GM18508 (cell line): ENCODE results near the gene IL1RAPL2.
A peak's percentile ranks its signal among the peaks of the same experiment; 100 is the strongest.
"Not testable (repeated sequence)": the region's sequence is repeated elsewhere in the genome, so short reads cannot be mapped to it uniquely, and the experiment has no call there.

ENCODE experiments used
- ATAC-seq: cut with Tn5 transposase; IDR thresholded peaks from one replicate; pipeline ENCODE4 v1.9.1; 2021; ENCODE audit warnings: moderate number of reproducible peaks; ENCODE audit not compliant: insufficient read depth, unreplicated experiment

IL1RAPL2 gene

GRCh38 chrX:105006103-105006502 is 440.1 kb downstream of the IL1RAPL2 start:
- ATAC-seq = no peak

DNA sequence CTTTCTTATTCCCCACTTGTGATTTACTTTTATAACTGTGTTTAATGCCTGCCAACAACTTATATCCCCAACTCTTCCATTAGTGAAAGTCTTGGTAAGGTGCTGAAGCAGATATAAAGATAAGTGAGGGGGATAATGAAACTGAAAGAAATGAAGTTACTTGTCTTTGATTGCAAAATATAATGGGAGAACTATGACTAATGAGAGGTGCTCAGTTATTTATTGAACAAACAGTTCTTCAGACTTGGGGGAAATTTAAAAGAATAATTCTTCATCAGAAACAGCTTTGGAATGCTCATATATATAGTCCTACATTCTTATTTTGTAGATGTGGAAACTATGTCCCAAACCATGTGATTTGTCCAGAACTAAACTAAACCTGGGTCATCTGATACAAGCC is 441.0 kb downstream of the IL1RAPL2 start:
- no peak for ATAC-seq

GRCh38 chrX:105013719-105014118 is 447.7 kb downstream of the IL1RAPL2 start:
- no peak for ATAC-seq

GRCh38 chrX:105017641-105018040 is 451.6 kb downstream of the IL1RAPL2 start:
- no peak for ATAC-seq

GRCh38 chrX:105018865-105019264 is 452.9 kb downstream of the IL1RAPL2 start:
- ATAC-seq = no peak

GRCh38 chrX:105028962-105029361 is 463.0 kb downstream of the IL1RAPL2 start:
- not testable (repeated sequence) for ATAC-seq

DNA sequence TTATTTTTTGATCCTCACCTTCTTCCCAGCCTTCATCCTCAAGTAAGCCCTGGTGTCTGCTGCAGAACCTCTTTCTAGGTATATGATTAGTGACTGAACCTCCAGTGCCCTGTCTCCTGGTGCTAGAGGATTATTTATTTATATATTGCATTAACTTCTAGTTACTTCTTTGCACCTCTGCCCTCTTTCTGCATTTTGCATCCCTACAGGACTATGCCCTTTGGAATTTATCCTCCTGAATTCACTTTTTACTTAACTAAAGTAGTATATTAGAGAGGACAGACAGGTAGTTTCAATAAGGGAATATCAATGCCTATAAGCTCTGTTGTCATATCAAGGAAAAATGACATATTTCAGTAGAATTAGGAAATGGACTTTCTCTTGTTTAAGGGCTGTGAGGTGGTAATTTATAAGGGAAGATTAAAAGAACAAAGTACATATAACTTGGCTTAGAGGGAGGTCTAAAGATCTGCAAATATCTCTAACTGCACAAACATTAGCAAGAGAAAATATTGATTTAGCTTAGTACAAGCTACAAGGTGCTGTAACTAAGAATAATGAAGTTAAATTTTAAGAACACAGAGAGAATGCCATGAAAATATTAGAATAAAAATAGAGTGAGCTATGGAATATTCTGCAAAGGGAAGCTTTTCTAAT is 472.8 kb downstream of the IL1RAPL2 start:
- ATAC-seq = no peak

- ATAC-seq = no peak
These were observed 484.9 kb downstream of the IL1RAPL2 start for GRCh38 chrX:105050921-105051320.

DNA sequence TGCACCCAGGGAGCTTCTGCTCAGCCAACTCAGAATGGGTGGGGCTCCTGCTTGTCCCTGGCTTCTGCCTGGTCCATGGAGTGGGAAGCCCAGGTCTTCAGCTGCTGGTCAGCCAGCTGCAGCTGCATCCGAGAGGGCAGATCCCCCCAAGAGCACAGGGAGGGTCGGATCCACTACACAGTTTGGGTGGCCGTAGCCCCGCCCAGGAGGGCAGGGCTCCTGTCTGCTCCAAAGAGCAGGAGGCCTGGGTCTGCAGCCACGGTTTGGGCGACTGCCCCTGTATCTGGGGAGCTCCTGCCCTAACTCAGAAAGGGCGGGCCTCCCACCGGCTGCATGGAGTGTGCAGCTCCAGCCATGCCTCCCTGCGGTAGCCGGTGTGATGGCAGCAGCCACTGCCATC is 485.4 kb downstream of the IL1RAPL2 start:
- ATAC-seq = no peak

GRCh38 chrX:105052926-105053325 is 486.9 kb downstream of the IL1RAPL2 start:
- ATAC-seq = no peak

DNA sequence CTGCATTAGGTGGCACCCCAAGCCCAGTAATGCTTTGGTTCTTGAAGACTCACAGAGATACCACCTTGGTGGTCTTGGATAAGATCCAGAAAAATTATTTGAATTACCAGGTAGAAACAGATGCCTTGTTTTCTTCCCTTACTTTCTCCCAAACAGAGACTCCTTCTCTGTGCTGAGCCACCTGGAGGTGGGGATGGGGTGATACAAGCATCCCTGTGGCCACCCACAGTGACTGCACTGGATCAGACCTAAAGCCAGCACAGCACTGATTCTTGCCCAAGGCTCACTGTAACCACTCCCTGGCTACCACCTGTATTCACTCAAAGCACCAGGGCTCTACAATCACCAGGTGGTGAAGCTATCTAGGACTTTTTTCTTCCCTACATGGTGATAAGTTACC is 497.7 kb downstream of the IL1RAPL2 start:
- ATAC-seq = no peak

DNA sequence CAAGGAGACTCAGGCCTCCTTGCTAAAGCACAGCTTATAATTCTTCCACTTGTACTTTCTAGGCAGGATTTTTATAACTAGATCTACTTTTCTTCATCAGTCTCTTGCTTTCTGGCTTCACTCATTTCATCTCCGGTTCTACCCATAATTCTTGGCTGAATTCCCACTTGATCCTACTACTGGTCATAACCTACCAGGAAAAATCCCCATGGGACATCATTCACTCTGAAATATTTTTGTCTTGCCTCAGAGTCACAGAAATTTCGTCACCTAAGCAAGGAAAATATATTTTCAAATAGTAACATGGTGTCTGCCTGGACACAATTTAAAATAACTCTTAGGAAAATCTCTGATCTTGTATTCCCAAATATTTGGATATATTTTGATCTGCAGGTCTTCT is 532.2 kb downstream of the IL1RAPL2 start:
- no peak for ATAC-seq

DNA sequence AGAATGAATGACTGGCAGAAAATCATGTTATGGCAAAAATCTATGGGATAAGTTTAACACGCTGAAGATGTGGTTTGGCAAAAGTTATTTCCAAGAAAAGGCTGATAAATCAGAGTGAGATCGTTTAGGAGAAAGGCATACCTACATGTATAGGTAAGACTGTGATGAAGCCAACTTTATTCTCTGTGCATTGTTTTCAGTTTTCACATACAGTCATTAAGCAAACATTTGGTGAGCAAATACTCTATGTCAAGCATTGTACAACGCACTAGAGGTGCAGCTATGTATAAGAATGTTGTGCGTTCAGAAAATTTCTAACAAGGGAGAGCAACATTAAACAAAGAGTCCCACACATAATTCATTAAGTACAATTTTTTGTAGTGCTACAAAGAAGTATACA is 532.8 kb downstream of the IL1RAPL2 start:
- ATAC-seq = no peak

DNA sequence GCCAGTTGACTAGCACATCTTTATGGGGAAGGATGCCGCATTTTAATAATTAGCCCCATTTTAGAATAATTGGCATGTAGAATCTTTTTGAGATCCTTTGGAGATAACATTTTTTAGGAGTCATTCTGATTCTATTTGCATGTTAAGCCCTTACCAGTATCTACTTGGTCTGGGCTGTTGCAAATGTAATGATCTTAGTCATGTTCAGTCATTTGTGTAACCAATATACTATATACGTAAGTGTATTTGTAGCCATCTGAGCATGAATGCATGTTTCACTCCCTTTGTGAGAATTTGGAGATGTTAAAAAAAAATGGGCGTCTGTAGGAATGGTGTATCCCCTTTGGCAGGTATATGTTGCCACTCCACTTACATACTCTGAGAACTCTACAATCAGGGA is 535.4 kb downstream of the IL1RAPL2 start:
- no peak for ATAC-seq

- no peak for ATAC-seq
These were observed 543.9 kb downstream of the IL1RAPL2 start for GRCh38 chrX:105109936-105110335.

- no peak for ATAC-seq
These were observed 548.6 kb downstream of the IL1RAPL2 start for GRCh38 chrX:105114554-105115130.

GRCh38 chrX:105115596-105116320 is 549.8 kb downstream of the IL1RAPL2 start:
- ATAC-seq = not testable (repeated sequence)

DNA sequence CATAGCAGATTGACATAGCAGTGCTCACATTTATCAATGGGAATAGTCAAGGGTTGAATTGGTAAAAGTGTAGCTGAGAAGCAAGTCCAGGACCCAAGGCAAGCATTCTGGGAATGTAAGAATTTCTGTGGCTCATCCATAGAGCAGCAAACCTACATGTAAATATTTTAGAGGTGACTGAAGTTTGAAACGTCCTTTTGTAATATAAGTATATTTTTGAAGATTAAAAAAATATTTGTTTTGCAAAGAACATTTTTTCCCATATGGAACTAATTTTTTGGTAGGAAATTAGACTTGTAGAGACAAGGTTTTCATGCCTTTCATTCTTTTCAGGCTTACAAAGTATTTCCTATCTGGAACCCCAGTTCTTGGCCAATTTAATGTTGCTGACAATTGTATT is 550.5 kb downstream of the IL1RAPL2 start:
- ATAC-seq = no peak

- no peak for ATAC-seq
These were observed 551.6 kb downstream of the IL1RAPL2 start for GRCh38 chrX:105117621-105118020.

GRCh38 chrX:105120463-105120862 is 554.5 kb downstream of the IL1RAPL2 start:
- peak; percentile 50 for ATAC-seq

- no peak for ATAC-seq
These were observed 555.2 kb downstream of the IL1RAPL2 start for GRCh38 chrX:105121186-105121585.

GRCh38 chrX:105126201-105126600 is 560.2 kb downstream of the IL1RAPL2 start:
- no peak for ATAC-seq
